ENCODE measurements around the gene FRAS1.
"Not testable (repeated sequence)": the region's sequence is repeated elsewhere in the genome, so short reads cannot be mapped to it uniquely, and the experiment has no call there.

Gene FRAS1

GRCh38 chr4:78065508-78066192, 8.5 kb downstream of the FRAS1 start:
- no peaks in the 10 kb centered on the region for H3K4me1 ChIP-seq (ENCODE audit: control insufficient read depth, insufficient read depth, low read length)
- H3K36me3 ChIP-seq (ENCODE audit: control insufficient read depth, insufficient read depth, low read length) = no peaks in the 10 kb centered on the region
- H3K27me3 ChIP-seq (ENCODE audit: control insufficient read depth, insufficient read depth, low read length) = no peaks in the 10 kb centered on the region
- no peak overlapping the region for H3K4me3 ChIP-seq (ENCODE audit: low read length)
- no peak overlapping the region for H3K9ac ChIP-seq (ENCODE audit: low read length)
- no peak overlapping the region for H3K27ac ChIP-seq (ENCODE audit: low read depth, low read length)

GRCh38 chr4:78068481-78068880, 11.4 kb downstream of the FRAS1 start:
- H3K9ac ChIP-seq (ENCODE audit: low read length) = no peak overlapping the region
- H3K27me3 ChIP-seq (ENCODE audit: control insufficient read depth, insufficient read depth, low read length) = no peaks in the 10 kb centered on the region
- no peaks in the 10 kb centered on the region for H3K36me3 ChIP-seq (ENCODE audit: control insufficient read depth, insufficient read depth, low read length)
- H3K27ac ChIP-seq (ENCODE audit: low read depth, low read length) = no peak overlapping the region
- no peak overlapping the region for H3K4me3 ChIP-seq (ENCODE audit: low read length)
- no peaks in the 10 kb centered on the region for H3K4me1 ChIP-seq (ENCODE audit: control insufficient read depth, insufficient read depth, low read length)

- Histone ChIP-seq H3K4me1 (ENCODE audit: control insufficient read depth, insufficient read depth, low read length) (no peaks in the 10 kb centered on the region), H3K27me3 (ENCODE audit: control insufficient read depth, insufficient read depth, low read length) (no peaks in the 10 kb centered on the region), H3K4me3 (ENCODE audit: low read length) (no peak overlapping the region), H3K27ac (ENCODE audit: low read depth, low read length) (no peak overlapping the region), H3K36me3 (ENCODE audit: control insufficient read depth, insufficient read depth, low read length) (no peaks in the 10 kb centered on the region), H3K9ac (ENCODE audit: low read length) (no peak overlapping the region)
These were observed 12.2 kb downstream of the FRAS1 start for GRCh38 chr4:78069319-78069718.

- Histone ChIP-seq H3K27ac (ENCODE audit: low read depth, low read length) (no peak overlapping the region), H3K4me3 (ENCODE audit: low read length) (no peak overlapping the region), H3K4me1 (ENCODE audit: control insufficient read depth, insufficient read depth, low read length) (no peaks in the 10 kb centered on the region), H3K9ac (ENCODE audit: low read length) (no peak overlapping the region), H3K36me3 (ENCODE audit: control insufficient read depth, insufficient read depth, low read length) (no peaks in the 10 kb centered on the region), H3K27me3 (ENCODE audit: control insufficient read depth, insufficient read depth, low read length) (no peaks in the 10 kb centered on the region)
These were observed 12.7 kb downstream of the FRAS1 start for GRCh38 chr4:78069859-78070258.

- no peak overlapping the region for H3K27ac ChIP-seq (ENCODE audit: low read depth, low read length)
- no peaks in the 10 kb centered on the region for H3K27me3 ChIP-seq (ENCODE audit: control insufficient read depth, insufficient read depth, low read length)
These were observed 13.7 kb downstream of the FRAS1 start for GRCh38 chr4:78070731-78071282.

DNA sequence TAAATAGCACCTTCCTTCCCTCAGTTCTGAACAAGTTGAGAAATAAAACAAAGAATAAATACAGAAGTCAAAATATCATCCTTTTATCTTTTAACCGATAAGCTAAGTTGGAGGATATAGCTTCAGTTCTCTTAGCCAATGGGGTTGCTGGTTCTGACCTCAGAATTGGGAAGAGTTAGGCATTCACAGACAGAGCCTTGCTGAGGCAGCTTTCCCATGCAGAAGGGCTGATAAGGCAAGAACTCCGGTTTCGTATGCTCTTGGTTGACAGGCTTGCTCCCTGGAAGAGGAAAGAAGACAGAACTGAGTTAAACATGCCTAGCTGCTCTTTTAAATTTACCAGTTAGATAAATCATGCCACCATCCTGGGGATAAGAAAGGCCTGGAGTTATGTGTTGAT, 17.6 kb downstream of the FRAS1 start:
- H3K36me3 ChIP-seq (ENCODE audit: control insufficient read depth, insufficient read depth, low read length) = no peaks in the 10 kb centered on the region
- H3K4me1 ChIP-seq (ENCODE audit: control insufficient read depth, insufficient read depth, low read length) = no peaks in the 10 kb centered on the region
- no peak overlapping the region for H3K4me3 ChIP-seq (ENCODE audit: low read length)
- H3K27ac ChIP-seq (ENCODE audit: low read depth, low read length) = no peak overlapping the region
- no peaks in the 10 kb centered on the region for H3K27me3 ChIP-seq (ENCODE audit: control insufficient read depth, insufficient read depth, low read length)
- no peak overlapping the region for H3K9ac ChIP-seq (ENCODE audit: low read length)

More at GRCh38 chr4:78070731-78071282, 13.7 kb downstream of the FRAS1 start:
- H3K9ac ChIP-seq (ENCODE audit: low read length) = no peak overlapping the region
- H3K4me3 ChIP-seq (ENCODE audit: low read length) = no peak overlapping the region
- H3K4me1 ChIP-seq (ENCODE audit: control insufficient read depth, insufficient read depth, low read length) = no peaks in the 10 kb centered on the region
- H3K36me3 ChIP-seq (ENCODE audit: control insufficient read depth, insufficient read depth, low read length) = no peaks in the 10 kb centered on the region

GRCh38 chr4:78075986-78076385, 18.9 kb downstream of the FRAS1 start:
- no peaks in the 10 kb centered on the region for H3K4me1 ChIP-seq (ENCODE audit: control insufficient read depth, insufficient read depth, low read length)
- H3K36me3 ChIP-seq (ENCODE audit: control insufficient read depth, insufficient read depth, low read length) = no peaks in the 10 kb centered on the region
- H3K27me3 ChIP-seq (ENCODE audit: control insufficient read depth, insufficient read depth, low read length) = no peaks in the 10 kb centered on the region
- H3K4me3 ChIP-seq (ENCODE audit: low read length) = no peak overlapping the region
- no peak overlapping the region for H3K9ac ChIP-seq (ENCODE audit: low read length)
- no peak overlapping the region for H3K27ac ChIP-seq (ENCODE audit: low read depth, low read length)

- Histone ChIP-seq H3K27ac (ENCODE audit: low read depth, low read length) (no peak overlapping the region), H3K27me3 (ENCODE audit: control insufficient read depth, insufficient read depth, low read length) (no peaks in the 10 kb centered on the region), H3K4me3 (ENCODE audit: low read length) (no peak overlapping the region), H3K9ac (ENCODE audit: low read length) (no peak overlapping the region), H3K4me1 (ENCODE audit: control insufficient read depth, insufficient read depth, low read length) (no peaks in the 10 kb centered on the region), H3K36me3 (ENCODE audit: control insufficient read depth, insufficient read depth, low read length) (no peaks in the 10 kb centered on the region)
These were observed 21.0 kb downstream of the FRAS1 start for GRCh38 chr4:78078101-78078500.

DNA sequence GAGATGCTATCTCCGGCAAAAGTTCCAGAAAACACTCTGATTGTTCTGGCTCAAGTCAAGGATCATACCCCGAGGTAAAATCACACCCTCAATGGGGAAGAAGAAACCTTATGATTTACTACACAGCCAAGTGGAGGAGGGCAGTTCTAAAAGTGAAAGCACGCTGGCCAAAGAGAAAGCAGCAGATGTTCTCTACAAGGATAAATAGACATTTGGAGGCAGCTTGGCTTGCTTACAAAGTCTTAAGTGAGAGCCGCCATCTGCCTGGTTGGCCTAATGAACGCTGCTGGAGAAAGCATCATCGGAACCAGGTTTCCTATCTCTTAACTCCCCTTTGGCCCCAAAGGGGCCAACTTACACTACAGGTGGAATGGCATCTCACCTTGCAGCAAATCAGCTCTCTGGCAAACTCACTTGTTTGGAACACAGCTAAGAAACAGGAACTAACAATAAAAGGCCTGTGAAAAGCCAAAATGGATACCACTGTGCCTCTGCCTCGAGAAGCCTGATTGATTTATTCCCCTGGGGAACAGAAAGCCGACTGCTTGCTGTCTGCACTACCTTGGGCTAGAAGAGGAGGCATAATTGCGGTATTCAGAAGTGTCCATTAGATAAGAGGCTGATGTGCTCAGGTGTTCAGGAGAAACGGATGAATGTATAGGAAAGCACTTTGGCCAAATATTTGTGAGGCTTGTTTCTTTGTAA, 22.8 kb downstream of the FRAS1 start:
- Histone ChIP-seq H3K4me3 (ENCODE audit: low read length) (no peak overlapping the region), H3K4me1 (ENCODE audit: control insufficient read depth, insufficient read depth, low read length) (no peaks in the 10 kb centered on the region), H3K27me3 (ENCODE audit: control insufficient read depth, insufficient read depth, low read length) (no peaks in the 10 kb centered on the region), H3K9ac (ENCODE audit: low read length) (no peak overlapping the region), H3K27ac (ENCODE audit: low read depth, low read length) (no peak overlapping the region), H3K36me3 (ENCODE audit: control insufficient read depth, insufficient read depth, low read length) (no peaks in the 10 kb centered on the region)

DNA sequence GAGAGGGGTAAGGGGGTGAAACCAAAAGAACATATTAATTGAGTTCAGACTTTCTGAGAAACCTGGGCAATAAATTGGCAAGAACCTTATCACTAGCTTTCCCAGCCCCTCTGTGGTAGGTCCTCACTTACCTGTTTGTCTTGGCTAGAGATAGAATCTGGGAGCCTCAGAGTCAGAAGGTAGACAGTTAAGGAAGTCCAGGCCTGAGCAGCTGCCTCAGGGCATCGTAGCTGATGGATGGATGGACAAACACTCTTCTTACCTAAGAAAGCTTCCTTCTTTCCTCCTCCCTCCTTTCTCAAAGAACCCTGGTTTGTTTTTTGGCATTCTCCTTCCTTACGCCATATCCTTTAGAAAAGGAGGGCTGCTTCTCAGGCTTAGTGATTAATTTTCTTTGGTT, 24.4 kb downstream of the FRAS1 start:
- no peaks in the 10 kb centered on the region for H3K27me3 ChIP-seq (ENCODE audit: control insufficient read depth, insufficient read depth, low read length)
- H3K9ac ChIP-seq (ENCODE audit: low read length) = no peak overlapping the region
- H3K4me3 ChIP-seq (ENCODE audit: low read length) = no peak overlapping the region
- no peak overlapping the region for H3K27ac ChIP-seq (ENCODE audit: low read depth, low read length)
- H3K4me1 ChIP-seq (ENCODE audit: control insufficient read depth, insufficient read depth, low read length) = no peaks in the 10 kb centered on the region
- H3K36me3 ChIP-seq (ENCODE audit: control insufficient read depth, insufficient read depth, low read length) = no peaks in the 10 kb centered on the region

DNA sequence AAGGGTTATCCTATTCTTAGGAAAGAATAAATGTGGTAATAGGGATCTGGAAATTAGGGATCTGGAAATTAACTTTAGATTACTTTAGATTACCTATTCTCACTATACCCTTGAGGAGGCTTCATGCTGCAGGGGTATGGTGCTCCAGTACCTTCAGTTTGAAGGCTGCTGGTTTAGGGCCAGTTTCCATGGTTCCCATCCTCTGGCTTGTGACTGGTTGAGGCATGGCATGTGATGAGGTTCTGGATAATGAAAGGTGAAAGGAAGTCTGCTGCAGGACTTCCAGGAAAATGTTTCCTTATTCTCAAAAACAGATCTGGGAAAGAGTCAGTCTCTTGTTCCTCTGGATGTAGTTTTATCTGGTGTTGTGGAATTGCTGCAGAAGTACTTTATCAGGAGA, 25.9 kb downstream of the FRAS1 start:
- Histone ChIP-seq H3K9ac (ENCODE audit: low read length) (no peak overlapping the region), H3K4me1 (ENCODE audit: control insufficient read depth, insufficient read depth, low read length) (no peaks in the 10 kb centered on the region), H3K36me3 (ENCODE audit: control insufficient read depth, insufficient read depth, low read length) (no peaks in the 10 kb centered on the region), H3K4me3 (ENCODE audit: low read length) (no peak overlapping the region), H3K27ac (ENCODE audit: low read depth, low read length) (no peak overlapping the region), H3K27me3 (ENCODE audit: control insufficient read depth, insufficient read depth, low read length) (no peaks in the 10 kb centered on the region)

GRCh38 chr4:78091534-78091933, 34.4 kb downstream of the FRAS1 start:
- no peak overlapping the region for H3K9ac ChIP-seq (ENCODE audit: low read length)
- no peak overlapping the region for H3K27ac ChIP-seq (ENCODE audit: low read depth, low read length)
- no peaks in the 10 kb centered on the region for H3K27me3 ChIP-seq (ENCODE audit: control insufficient read depth, insufficient read depth, low read length)
- H3K36me3 ChIP-seq (ENCODE audit: control insufficient read depth, insufficient read depth, low read length) = no peaks in the 10 kb centered on the region
- H3K4me1 ChIP-seq (ENCODE audit: control insufficient read depth, insufficient read depth, low read length) = no peaks in the 10 kb centered on the region
- no peak overlapping the region for H3K4me3 ChIP-seq (ENCODE audit: low read length)

- not testable (repeated sequence) for H3K9ac ChIP-seq (ENCODE audit: low read length); H3K36me3 ChIP-seq (ENCODE audit: control insufficient read depth, insufficient read depth, low read length); H3K4me3 ChIP-seq (ENCODE audit: low read length); H3K27me3 ChIP-seq (ENCODE audit: control insufficient read depth, insufficient read depth, low read length); H3K27ac ChIP-seq (ENCODE audit: low read depth, low read length); H3K4me1 ChIP-seq (ENCODE audit: control insufficient read depth, insufficient read depth, low read length)
These were observed 35.2 kb downstream of the FRAS1 start for GRCh38 chr4:78092350-78092749.
